Ovary (tissue), 3 donors: ENCODE data around the gene SLC48A1.

ENCODE experiments used
- CTCF ChIP-seq, 3 donors: fragments of 450-650 bp in 2 of 3; fragments of 200-600 bp in 1 of 3; IDR thresholded peaks; one replicate each; pipeline versions ENCODE4 v1.5.1 to v1.8.0; 2016 to 2022; ENCODE audit warnings: antibody characterized with exemption in 3 of 3, mild to moderate bottlenecking in 1 of 3
- POLR2A ChIP-seq: fragments of 450-650 bp; IDR thresholded peaks from one replicate; pipeline ENCODE4 v1.6.1; 2017; ENCODE audit warnings: antibody characterized with exemption, mild to moderate bottlenecking, moderate library complexity
- donor health status: DM: no; HTN: no; CAD: no.

DNA sequence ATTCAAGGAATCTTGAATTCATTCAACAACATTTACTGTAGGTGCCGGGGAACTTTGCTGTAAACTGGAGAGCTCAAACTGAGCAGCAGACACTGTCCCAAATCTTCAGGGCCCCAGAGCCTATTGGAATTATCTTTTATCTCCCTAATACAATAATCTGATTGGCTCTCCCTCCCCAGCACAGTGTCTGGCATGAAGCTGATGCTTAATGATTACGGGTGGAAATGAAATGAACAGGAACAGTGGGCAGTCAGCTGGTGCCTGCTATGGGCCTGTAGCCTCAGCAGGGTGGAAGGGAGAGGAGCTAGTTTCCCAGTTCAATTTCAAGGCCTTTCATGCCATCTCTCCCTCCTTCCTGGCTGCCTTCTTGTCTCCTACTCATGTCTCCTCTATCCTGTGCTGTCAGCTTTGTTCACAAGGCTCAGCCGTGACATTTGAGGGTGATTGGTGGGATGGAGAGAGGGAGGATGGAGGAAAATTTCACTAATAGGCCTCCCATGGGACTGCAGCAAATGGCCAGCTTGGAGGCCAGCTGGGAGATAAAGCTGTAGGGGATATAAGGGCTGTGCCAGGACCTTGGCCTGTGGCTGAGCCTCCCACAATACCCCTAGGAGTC lies 10.1 kb upstream of the SLC48A1 start:
- no peak for TF ChIP-seq CTCF (IDR thresholded peaks at IDR 0.05)
- no peak for TF ChIP-seq POLR2A
